ENCODE data around the gene B4GALNT3.
"Not testable (repeated sequence)": the region's sequence is repeated elsewhere in the genome, so short reads cannot be mapped to it uniquely, and the experiment has no call there.

B4GALNT3 gene

GRCh38 chr12:561391-561705, 101.6 kb downstream of the B4GALNT3 start:
- no peak for DNase-seq

- DNase-seq = no peak
These were observed 102.3 kb downstream of the B4GALNT3 start for GRCh38 chr12:561908-562593.

GRCh38 chr12:562634-563033, 102.9 kb downstream of the B4GALNT3 start:
- no peak for DNase-seq

GRCh38 chr12:563250-563781, 103.6 kb downstream of the B4GALNT3 start:
- peak; percentile 52 to 57 for DNase-seq

GRCh38 chr12:563787-564298, 104.1 kb downstream of the B4GALNT3 start:
- DNase-seq = no peak

- no peak for DNase-seq
These were observed 105.4 kb downstream of the B4GALNT3 start for GRCh38 chr12:565161-565560.

GRCh38 chr12:565589-566105, 105.9 kb downstream of the B4GALNT3 start:
- no peak for DNase-seq

GRCh38 chr12:568486-568885, 108.7 kb downstream of the B4GALNT3 start:
- no peak for DNase-seq

- no peak for DNase-seq
These were observed 109.4 kb downstream of the B4GALNT3 start for GRCh38 chr12:569091-569676.

GRCh38 chr12:569803-570434, 110.2 kb downstream of the B4GALNT3 start:
- peak; percentile 86 to 88 for DNase-seq

GRCh38 chr12:570435-570920, 110.7 kb downstream of the B4GALNT3 start:
- no peak for DNase-seq

GRCh38 chr12:570921-571794, 111.4 kb downstream of the B4GALNT3 start:
- DNase-seq = no peak

- no peak for DNase-seq
These were observed 112.2 kb downstream of the B4GALNT3 start for GRCh38 chr12:571795-572531.

GRCh38 chr12:572532-572899, 112.8 kb downstream of the B4GALNT3 start:
- DNase-seq = no peak

GRCh38 chr12:573232-573631, 113.5 kb downstream of the B4GALNT3 start:
- DNase-seq = no peak

- no peak for DNase-seq
These were observed 114.9 kb downstream of the B4GALNT3 start for GRCh38 chr12:574475-575128.

- no peak for DNase-seq
These were observed 115.4 kb downstream of the B4GALNT3 start for GRCh38 chr12:575129-575502.

GRCh38 chr12:575948-576614, 116.3 kb downstream of the B4GALNT3 start:
- DNase-seq = peak; percentile 78 to 85

GRCh38 chr12:576615-577110, 116.9 kb downstream of the B4GALNT3 start:
- DNase-seq = no peak

GRCh38 chr12:577994-578747, 118.4 kb downstream of the B4GALNT3 start:
- not testable (repeated sequence) for DNase-seq

Measured in activated CD4-positive, alpha-beta T cell treated with anti-CD3 and anti-CD28 coated beads for 4 hours (primary cell).